Posterior cingulate gyrus (tissue), 11 donors: Measurements from ENCODE around the gene ROPN1L.

ENCODE experiments used
- DNase-seq, 10 donors: peaks; one replicate each; pipeline versions ENCODE4 v3.0.0 to v3.0.0-alpha.2; 2020 to 2021; ENCODE audit warnings: mixed read lengths in 3 of 10
- intact Hi-C: fragments of 100-400 bp; cut with DNase I; formaldehyde crosslinking; loops from one replicate; pipeline ENCODE4 v1.15.1; 2023

ROPN1L gene

DNA sequence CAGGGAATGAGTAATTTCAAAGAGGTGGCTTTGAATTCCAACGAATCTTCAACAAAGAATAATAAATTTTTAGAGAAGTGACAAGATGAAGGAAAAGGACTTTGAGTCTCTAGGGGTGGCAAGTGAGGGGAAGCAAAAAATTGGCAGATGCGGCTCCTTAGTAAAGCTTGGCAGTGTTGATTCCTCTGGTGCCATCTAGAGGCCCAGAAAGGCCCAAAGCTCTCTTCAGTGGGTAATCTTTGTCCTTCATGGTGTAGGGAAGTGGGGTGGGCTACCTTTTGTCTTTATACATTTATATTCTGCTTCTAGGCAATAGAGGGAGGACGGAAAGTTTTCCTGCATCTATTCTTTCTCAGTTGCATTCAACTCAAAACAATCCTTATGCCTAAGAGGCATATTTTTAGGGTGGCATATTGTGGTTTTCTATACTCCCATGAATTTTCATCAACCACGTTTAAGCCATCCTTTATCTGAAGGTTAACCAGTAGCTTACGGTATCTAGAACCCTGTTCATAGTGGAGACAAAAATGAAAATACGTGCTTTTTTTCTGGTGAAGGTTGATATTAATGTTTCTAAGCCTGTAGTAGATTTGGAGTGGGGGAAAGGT, 17.5 kb upstream of the ROPN1L start:
- DNase-seq, result peak in 6 of 10 donors; percentile 22 to 83 (median 48)
- intact Hi-C loops, result loop anchor here (1.0 to 5.0 kb wide), 2 partner anchors 72 to 140 kb away; partner anchors contain the start of gene MARCHF6

DNA sequence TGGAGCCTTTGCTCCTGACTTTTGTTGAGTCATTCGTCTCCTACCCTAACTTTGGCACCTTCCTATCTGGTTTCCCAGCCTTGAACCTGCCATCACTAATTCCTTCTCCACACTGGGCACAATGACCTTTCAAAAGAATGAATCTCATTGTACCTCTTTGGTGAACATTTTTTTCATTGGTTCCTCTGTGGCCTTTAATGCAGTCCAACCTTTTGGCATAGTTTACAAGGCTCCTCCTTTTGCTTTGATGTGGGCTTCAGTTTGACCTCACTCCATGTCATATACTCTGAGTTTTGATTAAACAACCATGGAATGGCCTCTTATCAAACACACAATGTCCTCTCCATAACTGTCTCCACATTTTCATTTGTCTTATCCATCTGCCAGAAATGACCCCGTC, 14.5 kb upstream of the ROPN1L start:
- intact Hi-C loops, result no loop called here
- DNase-seq, result no peak

DNA sequence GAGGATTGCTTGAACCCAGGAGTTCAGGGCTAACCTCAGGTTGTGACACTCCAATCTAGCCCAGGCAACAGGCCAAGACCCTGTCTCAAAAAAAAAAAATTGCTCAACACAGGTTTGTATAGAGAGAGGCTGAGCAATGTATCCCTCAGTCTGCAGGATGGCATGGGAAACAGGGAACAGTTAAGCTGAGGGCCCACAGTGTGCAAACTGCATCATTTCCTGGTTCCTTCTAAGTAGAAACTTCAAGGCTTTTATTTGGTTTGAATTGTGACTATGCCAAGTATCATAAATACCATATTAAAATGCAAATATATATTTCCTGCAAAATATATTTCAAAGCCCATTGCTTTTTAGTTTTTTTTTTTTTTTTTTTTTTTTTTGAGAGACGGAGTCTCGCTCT, 13.7 kb upstream of the ROPN1L start:
- no peak for DNase-seq
- intact Hi-C loops, result no loop called here

DNA sequence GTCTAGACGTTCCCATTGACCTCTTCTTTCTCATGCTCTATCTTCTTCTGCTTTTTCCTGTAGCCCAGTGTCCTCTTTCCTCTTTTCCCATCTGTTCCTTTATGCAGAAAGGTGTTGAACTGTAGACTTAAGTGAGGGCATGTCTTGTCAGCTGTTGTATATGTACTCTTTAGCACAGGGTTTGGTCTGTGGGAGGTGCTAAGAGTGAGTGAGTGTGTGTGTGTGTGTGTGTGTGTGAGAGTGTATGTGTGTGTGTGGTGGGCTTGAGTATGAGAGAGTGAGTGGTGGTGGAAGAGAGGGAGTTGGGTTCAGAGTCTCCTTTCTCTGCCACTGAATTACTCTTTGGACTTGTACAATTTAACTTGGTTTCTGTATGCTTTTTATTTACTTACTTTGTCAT, 10.3 kb upstream of the ROPN1L start:
- DNase-seq, result no peak
- intact Hi-C loops, result no loop called here

DNA sequence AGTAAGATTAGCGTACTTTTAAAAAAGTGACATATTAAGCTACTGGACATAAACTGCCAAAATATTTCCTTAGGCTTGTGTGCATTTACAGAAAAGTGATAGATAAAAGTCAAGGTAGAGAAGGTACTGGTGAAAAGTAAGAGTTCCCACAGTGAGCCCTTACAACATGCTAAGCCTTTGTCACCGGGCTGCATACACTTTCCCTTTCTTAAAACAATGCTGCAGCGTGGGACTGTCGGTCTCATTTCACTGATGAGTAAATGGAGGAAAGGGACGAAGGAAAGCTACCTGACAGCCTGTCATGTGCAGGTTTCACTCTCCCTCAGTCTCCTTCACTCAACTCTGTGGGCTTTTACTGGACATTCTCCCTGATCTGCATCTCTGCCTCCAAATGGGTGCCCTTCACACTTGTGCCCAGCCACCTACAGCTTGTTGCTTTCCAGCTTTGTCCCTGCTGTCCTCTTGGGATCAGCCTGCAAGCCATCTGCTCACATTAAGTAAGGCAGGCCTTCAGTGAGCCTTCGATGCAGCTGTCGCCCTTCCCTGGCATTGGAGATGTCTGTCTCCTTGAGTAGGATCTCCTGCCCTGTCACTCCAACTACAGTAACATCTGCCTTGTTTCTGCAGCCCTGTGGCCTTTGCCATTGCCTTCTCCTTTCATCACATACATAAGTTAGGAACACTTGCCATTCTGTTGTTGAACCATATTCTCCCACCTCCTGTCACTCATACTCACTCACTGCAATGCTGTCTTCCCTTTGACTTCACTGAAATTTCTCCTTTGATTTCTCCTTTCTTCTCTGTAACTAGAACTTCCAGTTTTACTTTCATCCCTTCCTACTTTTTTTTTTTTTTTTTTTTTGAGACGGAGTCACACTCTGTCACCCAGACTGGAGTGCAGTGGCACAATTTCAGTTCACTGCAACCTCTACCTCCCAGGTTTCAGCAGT, 9.3 kb upstream of the ROPN1L start:
- intact Hi-C loops, result no loop called here
- DNase-seq, result peak in 2 of 10 donors; percentile 17 to 76

DNA sequence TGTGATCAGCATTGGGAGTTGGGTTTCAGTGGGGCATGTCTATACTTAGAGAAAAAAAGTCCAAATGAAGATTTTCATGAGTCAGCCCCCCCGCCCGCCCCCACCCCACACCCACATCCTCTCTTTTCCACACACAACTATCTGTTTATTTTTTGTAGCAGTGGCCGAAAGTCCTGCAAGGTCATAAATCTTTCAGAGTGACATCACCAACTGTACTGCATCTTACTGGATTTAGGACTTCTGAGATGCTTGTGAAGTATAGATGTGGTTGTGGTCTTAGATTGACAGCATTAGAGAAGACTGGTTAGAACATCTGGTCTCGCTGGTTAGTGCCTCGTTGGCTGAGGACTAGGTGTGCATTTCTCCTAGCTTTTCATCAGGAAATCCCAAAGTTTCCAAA, 7.3 kb upstream of the ROPN1L start:
- no peak for DNase-seq
- intact Hi-C loops, result no loop called here

DNA sequence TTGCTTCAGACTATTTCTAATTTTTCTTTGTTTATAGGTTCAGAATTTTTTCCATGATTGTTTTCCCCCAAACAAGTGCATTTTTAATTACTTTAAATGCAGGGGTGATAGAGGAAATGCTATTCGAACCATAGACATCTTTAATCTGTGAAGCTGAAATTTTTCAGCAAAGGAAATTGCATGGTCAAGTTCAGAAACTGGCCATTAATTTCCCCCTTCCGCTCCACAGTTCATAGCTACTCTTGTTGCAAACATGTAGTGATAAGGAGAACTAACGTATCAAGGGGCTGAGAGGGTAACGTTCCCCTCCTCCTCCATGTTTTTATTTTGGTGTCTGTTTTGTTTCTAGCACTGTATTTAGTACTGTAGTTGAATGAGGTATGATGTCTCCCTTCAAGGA, 3.4 kb upstream of the ROPN1L start:
- intact Hi-C loops, result no loop called here

DNA sequence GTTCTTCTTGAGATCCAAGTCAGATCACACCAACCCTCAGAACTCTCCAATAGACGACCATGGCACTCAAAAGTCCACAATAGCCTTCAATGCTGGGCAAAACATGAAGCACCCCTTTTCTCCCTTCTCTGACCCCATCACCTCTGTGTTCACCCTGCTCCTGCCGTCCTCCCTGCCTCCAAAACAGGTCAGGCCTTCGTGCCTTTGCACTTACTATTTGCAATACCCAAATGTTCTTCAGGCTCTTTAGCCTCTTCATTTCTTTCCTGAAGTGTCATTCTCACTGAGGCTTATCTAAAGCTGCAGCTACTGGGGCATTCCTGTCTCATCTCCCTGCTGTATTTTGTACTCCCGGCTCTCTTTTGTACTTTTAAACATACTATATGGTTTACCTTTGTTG, 2.0 kb upstream of the ROPN1L start:
- intact Hi-C loops, result no loop called here
- no peak for DNase-seq

More for the DNA sequence above, 3.4 kb upstream of the ROPN1L start:
- DNase-seq, result no peak

DNA sequence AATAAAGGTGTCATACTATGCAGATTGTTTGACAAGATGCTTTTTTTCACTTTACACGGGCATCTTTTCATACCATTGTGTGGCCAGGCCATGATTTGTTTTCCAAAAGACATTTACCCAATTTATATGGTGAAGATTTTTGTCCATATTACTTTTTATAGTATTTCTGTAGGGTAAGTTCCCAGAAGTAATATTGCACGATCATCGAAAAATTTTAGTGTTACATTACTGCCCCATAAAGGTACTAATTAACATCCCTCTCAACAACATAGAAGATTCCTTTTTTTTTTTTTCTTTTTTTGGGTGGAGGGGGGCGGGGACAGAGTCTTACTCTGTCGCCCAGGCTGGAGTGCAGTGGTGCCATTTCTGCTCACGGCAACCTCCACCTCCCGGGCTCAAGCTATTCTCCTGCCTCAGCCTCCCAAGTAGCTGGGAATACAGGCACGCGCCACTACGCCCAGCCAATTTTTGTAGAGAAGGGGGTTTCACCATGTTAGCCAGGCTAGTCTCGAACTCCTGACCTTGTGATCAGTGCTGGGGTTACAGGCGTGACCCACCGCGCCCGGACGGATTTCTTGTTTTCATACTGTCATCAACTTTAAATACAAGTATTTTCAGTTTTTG, 1.2 kb upstream of the ROPN1L start:
- DNase-seq, result peak in 1 of 10 donors; percentile 58
- intact Hi-C loops, result no loop called here

DNA sequence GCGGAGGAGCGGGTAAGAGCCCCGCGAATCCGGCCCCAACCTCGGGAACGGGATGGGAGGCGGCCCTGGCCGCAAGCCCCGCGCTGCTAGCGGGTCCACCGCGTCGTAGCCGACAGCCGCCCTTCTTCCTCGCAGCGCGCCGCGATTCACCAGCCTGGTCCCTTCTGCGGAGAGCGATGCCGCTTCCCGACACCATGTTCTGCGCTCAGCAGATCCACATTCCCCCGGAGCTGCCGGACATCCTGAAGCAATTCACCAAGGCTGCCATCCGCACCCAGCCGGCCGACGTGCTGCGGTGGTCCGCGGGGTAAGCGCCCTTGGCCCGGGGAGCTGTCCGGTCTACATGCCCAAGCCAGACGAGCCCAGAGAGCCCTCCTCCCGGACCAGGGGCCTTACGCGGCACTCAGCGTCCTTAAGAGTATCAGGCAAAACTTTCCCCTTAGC, 335 bp downstream of the ROPN1L start:
- intact Hi-C loops, result no loop called here
- DNase-seq, result peak in 1 of 10 donors; percentile 91

DNA sequence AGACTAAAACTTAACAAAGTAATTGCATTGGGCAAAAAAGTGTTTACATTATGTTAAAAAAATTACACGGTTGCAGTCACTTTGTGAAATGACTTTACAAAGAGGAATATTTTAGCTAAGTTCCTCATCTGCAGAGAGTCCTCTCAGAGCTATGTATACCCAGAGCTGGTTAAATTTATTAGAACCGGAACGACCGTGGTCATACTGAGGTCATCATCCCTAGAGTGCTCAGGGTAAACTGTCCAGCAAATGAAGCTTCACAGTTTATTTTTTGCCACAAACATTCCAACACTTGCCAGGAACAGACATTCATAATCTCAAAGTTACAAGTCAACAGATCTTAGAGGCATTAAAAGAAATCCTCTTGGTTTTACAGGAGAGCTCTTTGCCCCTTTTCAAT, 897 bp downstream of the ROPN1L start:
- intact Hi-C loops, result no loop called here

DNA sequence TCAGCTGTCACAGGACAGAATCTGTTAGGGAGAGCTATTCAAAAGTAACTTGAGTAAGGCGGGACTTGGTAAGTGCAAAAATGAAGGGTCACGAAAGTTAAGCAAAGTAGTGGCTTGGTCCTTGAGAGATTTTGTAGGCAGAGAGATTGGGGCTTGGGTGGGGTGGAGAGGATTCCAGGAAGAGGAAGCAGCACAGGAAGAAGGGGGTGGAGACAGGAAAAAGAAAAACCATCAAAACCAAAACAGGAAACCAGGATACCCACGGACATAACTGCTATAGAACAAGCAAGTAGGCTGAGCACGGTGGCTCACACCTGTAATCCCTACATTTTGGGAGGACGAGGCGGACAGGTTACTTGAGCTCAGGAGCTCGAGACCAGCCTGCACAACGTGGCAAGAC, 3.7 kb downstream of the ROPN1L start:
- DNase-seq, result no peak
- intact Hi-C loops, result no loop called here

More for the DNA sequence above, 897 bp downstream of the ROPN1L start:
- no peak for DNase-seq

DNA sequence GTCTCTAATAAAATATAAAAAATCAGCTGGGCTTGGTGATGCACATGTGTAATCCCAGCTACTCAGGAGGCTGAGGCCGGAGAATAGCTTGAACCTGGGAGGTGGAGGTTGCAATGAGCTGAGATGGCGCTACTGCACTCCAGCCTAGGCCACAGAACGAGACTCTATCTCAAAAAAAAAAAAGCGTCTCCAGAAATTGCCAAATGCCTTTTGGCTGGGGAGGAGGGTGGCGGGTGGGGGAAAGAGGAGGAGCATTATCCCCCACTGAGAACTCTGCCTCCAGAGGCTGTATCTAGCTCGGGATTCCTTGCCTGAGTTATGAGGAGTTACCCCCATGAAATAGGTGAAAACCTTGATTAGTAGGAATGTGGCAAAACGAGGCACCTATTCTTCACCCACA, 4.8 kb downstream of the ROPN1L start:
- intact Hi-C loops, result no loop called here
- no peak for DNase-seq

DNA sequence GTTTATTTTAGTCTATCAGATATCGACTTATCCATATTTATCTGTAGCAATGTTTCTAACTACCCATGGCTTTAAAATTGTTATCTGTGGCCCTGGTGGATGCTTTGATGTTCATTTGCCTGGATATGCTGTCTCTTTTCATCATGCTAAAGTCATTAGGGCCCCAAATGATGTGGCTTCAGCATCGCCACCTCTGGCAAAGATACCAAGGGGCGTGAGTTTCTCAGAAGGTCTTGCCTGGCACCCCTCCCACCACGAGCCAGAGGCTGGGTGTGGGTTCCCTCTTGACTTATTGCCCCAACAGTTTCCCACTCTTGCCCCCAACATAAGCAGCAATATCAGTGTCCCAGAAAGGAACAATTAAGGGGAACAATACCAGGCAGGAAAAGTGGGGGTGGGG, 5.4 kb downstream of the ROPN1L start:
- DNase-seq, result no peak
- intact Hi-C loops, result no loop called here

DNA sequence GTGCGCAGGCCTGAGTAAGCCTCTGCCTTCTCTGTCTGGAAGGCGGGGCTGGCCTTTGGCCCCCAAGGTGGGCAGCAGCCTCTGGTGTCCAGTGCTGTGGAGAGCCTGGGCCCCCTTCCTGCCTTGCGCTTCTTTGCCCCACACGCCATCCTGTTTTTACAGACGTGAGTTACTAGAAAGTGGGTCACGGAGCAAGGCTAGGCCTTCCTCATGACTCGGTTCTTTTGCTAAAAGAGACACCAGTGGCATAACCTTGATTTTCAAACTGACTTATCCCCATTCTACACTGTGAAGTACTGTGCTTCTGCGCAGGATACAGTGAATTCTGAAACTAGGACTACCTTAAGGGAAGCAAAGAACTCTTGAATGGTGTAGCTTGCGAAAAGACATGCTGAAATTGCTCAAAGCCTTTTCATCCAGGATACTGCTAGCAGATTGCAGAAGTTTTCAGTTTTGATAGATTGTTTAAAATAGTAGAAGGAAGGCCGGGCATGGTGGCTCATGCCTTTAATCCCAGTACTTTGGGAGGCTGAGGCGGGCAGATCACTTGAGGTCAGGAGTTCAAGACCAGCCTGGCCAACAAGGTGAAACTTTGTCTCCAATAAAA, 7.2 kb downstream of the ROPN1L start:
- DNase-seq, result no peak
- intact Hi-C loops, result no loop called here

DNA sequence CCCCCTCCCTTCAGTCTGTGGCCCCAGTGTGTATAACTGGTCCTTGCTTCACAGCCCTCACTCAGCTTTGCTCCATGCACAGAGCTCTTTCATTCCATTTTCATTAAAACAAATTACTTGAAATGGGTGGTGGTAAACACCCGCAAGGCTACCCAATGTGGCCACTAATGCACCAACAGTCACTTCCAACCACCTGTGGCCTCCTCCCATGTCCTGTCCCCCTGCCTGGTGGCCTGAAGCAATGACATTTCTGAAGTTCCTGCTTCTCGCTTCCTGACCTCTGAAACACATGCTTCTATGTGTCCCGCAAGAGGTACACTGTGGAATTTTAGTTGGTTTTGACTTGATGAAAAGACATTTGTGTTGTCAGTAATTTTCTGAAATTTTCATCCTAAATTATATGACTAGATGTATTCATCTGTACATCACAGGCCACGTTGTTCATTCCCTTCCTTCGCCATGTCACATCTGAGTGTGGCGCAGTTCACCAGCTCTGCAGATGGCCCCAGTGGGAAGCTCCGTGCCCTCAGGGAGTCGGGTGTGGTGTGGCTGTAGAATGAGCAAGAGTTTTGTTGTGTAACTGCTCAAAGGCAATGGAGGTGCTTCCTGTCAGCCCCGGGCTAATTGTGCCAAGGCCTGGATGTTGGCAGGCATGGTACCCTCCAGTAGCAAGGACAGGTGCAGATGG, 9.6 kb downstream of the ROPN1L start:
- no peak for DNase-seq
- intact Hi-C loops, result no loop called here

DNA sequence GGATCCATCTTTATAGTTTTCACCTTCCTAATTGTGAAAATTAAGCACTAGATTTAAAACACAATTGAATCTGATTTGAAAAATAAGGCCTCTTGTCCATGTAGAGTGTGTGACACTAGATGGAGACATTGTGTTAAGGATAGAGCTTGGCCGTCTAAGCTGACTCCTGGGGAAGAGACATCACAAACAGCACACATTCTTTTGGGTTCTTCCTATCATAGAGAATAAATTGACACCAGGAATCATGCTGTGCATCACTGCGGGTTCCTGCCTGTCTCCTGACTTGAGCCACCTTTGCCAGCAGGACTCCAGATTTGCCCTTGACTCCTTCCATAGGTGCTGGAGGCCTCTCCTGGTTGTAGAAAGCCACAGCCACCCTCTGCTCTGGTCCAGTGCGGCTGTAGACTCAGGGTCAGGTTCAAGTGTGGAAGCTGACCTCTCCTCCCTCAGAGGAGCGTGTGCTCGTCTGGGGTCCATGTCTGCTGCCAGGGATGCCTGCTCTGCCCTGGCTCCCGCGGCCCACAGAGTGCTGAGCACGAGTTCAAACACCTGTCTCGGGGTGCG, 11.2 kb downstream of the ROPN1L start:
- DNase-seq, result peak in 1 of 10 donors; percentile 26
- intact Hi-C loops, result loop anchor here (1.0 kb wide), 1 partner anchor 175 kb away; no protein-coding TSS in a partner anchor

DNA sequence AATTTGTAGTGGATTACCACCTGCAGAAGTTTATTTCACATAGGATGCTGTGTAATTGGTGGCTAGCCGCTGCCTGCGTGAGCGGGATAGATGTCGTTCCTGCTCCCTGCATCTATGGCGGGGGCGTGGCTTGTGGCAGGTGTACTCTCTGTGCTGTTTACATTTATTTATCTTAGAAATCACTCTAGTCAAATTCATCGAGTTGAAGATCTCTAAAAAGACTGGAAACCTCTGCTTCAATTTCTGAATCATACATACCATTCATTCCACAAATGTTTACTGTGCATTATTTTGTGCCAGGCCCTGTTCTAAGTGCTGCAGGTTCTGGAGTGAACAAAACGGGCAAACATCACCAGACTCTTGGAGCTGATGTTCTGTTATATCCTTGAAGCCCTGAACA, 11.9 kb downstream of the ROPN1L start:
- intact Hi-C loops, result no loop called here

DNA sequence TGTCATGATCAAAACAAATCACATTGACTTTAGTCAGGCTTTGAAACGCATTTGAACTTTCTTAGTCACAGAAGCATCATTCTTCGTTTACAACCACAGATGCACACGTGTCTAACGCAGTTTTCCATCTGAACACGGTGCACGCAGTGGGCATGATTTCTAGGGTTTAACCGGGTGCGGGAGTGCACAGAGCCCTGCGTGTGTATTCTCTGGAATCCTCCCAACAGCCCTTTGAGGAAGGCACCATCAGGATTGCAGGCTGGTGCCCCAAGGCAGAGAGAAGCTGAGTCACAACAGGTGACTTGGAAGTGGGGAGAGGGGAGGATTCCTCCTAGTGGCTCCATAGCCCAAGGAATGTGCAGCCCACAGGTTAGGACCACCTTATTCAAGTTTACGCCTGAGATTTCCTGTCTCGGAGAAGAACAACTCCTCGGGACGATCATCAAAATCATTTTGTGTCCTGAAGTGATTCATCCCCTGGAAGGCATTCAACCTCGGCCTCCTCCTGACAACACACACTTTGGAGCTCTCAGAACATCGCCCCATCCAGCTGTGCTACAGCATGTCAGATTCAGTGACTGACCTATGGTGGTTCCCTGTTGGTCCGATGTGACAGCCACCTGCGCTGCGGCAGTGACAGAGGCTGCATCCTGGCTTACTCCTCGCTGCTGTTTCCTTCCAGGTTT, 13.1 kb downstream of the ROPN1L start:
- intact Hi-C loops, result loop anchor here (5.0 kb wide), 1 partner anchor 78 kb away; no protein-coding TSS in a partner anchor
- DNase-seq, result no peak

More for the DNA sequence above, 11.9 kb downstream of the ROPN1L start:
- DNase-seq, result no peak
